ENCODE results near the gene TNFSF9.
"Not testable (repeated sequence)": the region's sequence is repeated elsewhere in the genome, so short reads cannot be mapped to it uniquely, and the experiment has no call there.

Gene TNFSF9

DNA sequence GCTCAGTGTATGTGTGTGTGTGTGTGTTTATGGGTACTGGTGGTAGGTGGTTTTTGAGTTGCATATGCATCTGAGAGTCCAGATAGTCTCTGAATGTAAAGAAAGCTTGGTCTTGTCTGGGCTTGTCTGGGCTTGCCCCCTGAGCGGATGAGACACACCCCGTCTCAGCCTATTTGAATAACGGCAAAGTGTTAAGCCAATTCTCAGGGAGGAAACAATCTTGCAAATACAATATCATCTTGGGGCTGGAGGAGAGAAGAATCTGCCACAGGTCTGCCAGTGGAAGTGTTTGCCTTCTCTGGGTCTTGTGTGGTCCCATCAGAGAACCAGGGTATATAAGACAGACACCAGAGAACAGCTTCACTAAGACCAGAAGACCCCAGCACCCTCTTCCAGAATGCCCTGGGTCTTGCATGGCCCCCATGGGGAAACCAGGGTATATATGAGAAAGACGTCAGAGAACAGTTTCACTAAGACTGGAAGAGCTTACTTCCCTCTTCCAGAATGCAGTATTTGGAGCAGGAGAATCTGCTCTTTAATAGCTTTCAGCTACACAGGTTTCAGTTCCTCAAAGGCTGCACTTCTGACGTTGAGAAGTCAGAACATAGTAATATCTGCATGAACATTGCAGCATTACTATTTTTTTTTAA is 46.8 kb downstream of the TNFSF9 start:
- DNase-seq = no peak

GRCh38 chr19:6579450-6580178 is 48.8 kb downstream of the TNFSF9 start:
- DNase-seq = no peak

- no peak for DNase-seq
These were observed 49.5 kb downstream of the TNFSF9 start for GRCh38 chr19:6580313-6580712.

DNA sequence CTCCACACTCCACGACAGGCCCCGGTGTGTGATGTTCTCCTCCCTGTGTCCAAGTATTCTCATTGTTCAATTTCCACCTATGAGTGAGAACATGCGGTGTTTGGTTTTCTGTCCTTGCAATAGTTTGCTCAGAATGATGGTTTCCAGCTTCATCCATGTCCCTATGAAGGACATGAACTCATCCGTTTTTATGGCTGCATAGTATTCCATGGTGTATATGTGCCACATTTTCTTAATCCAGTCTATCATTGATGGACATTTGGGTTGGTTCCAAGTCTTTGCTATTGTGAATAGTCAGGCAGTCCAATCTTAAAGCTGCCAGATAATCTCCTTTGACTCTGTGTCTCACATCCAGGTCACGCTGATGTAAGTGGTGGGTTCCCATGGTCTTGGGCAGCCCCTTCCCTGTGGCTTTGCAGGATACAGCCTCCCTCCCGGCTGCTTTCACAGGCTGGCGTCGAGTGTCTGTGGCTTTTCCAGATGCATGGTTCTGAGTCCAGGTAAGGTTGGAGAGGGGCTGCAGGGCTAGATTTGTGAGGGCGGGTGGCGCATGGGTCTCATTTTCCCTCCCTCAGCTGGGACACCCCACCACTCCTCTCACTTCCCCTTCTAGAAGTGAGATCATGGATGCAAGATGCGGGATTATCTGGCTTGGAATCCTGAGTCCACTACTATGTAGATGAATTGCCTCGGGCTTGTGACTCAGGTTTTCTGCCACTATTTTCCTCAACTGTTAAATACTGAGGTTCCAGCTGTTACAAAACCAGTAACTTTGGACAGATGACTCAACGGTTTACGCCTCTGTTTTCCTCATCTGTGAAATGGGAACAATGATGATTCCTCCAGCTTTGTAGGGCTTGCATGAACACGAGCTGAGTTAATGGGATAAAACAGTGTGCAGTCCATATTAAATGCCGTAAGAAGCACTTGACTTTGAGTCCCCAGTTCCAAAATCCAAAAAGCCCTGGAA is 52.0 kb downstream of the TNFSF9 start:
- DNase-seq = not testable (repeated sequence)

Data from NCI-H446 treated with DMSO at 0.1 percent for 48 hours (cell line).